IMR-90 (cell line): Measurements from ENCODE around the gene SLC18A2. TPM values are rescaled to one million over a fixed set of nuclear protein-coding genes. Genes with fewer than 3 reads are reported as not detected.
A peak's percentile ranks its signal among the peaks of the same experiment; 100 is the strongest.

Experiments
- ATAC-seq: fragments of 200-7000 bp; cut with Tn5 transposase; 2 replicates; pipeline ENCODE4 v1.9.1; 2020; ENCODE audit warnings: low read depth, mild to moderate bottlenecking, moderate library complexity
- BruUV-seq: library from RNA; stranded (reverse); fragments of 400-500 nt; replicated peaks from 2 replicates; lab custom pipeline; 2021; lab: Mats Ljungman, UMichigan
- CTCF ChIA-PET: fragments of 300-600 bp; formaldehyde crosslinking; extraction: SDS; loops from one replicate; lab custom pipeline; 2021; ENCODE audit warnings: antibody characterized with exemption; lab: Yijun Ruan, JAX
- POLR2A ChIA-PET: fragments of 300-600 bp; sonication (Branson Sonifier 250); formaldehyde crosslinking; loops from one replicate; lab custom pipeline; 2022; ENCODE audit warnings: antibody characterized with exemption; ENCODE audit not compliant: unreplicated experiment; lab: Charles Lee
- DNase-seq: peaks from one replicate; pipeline ENCODE4 v3.0.0; 2013
- H2AFZ ChIP-seq: replicated peaks from 2 replicates; pipeline ENCODE3; 2013; ENCODE audit warnings: low read length, mild to moderate bottlenecking; ENCODE audit not compliant: poor library complexity
- H2AK5ac ChIP-seq: 2 replicates; pipeline ENCODE4 v1.6.1; 2013; ENCODE audit warnings: low read depth, low read length, inconsistent platforms
- H2AK9ac ChIP-seq: replicated peaks from 2 replicates; pipeline ENCODE3; 2013; ENCODE audit warnings: mild to moderate bottlenecking, low read depth, low read length, moderate library complexity; ENCODE audit not compliant: poor library complexity
- H2BK120ac ChIP-seq: 2 replicates; pipeline ENCODE4 v1.6.1; 2013; ENCODE audit warnings: low read depth, low read length, inconsistent platforms
- H2BK15ac ChIP-seq: 3 replicates; pipeline ENCODE4 v1.6.1; 2013; ENCODE audit warnings: low read depth, low read length, inconsistent platforms
- H2BK20ac ChIP-seq: 2 replicates; pipeline ENCODE4 v1.6.1; 2013; ENCODE audit warnings: low read depth, mild to moderate bottlenecking, inconsistent platforms, low read length, moderate library complexity
- H2BK5ac ChIP-seq: 2 replicates; pipeline ENCODE4 v1.6.1; 2013; ENCODE audit warnings: mild to moderate bottlenecking, low read depth, low read length, inconsistent platforms; ENCODE audit not compliant: poor library complexity, severe bottlenecking
- H3K14ac ChIP-seq: replicated peaks from 2 replicates; pipeline ENCODE4 v1.6.1; 2013; ENCODE audit warnings: low read depth, low read length, inconsistent platforms
- H3K18ac ChIP-seq: 2 replicates; pipeline ENCODE4 v1.6.1; 2013; ENCODE audit warnings: low read depth, low read length, control low read depth
- H3K23ac ChIP-seq: 2 replicates; pipeline ENCODE4 v1.6.1; 2013; ENCODE audit warnings: low read depth, low read length, inconsistent platforms
- H3K27ac ChIP-seq: 2 replicates; pipeline ENCODE4 v1.5.1; 2013; ENCODE audit warnings: mild to moderate bottlenecking, control low read depth, low read length; ENCODE audit not compliant: insufficient read depth
- H3K27me3 ChIP-seq: 2 replicates; pipeline ENCODE4 v1.6.1; 2013; ENCODE audit warnings: low read length; ENCODE audit not compliant: control insufficient read depth, insufficient read depth
- H3K36me3 ChIP-seq: 2 replicates; pipeline ENCODE4 v1.6.1; 2013; ENCODE audit warnings: low read length, mixed read lengths; ENCODE audit not compliant: control insufficient read depth, insufficient read depth
- H3K4ac ChIP-seq: 2 replicates; pipeline ENCODE4 v1.6.1; 2013; ENCODE audit warnings: low read depth, low read length, inconsistent platforms
- H3K4me1 ChIP-seq: 2 replicates; pipeline ENCODE4 v1.6.1; 2013; ENCODE audit warnings: low read length, mixed read lengths; ENCODE audit not compliant: control insufficient read depth, insufficient read depth
- H3K4me2 ChIP-seq: 2 replicates; pipeline ENCODE4 v1.6.1; 2013; ENCODE audit warnings: low read depth, mild to moderate bottlenecking, control low read depth, low read length, moderate library complexity
- H3K4me3 ChIP-seq: 2 replicates; pipeline ENCODE4 v1.5.1; 2013; ENCODE audit warnings: low read depth, mild to moderate bottlenecking, control low read depth, low read length, moderate library complexity; ENCODE audit not compliant: insufficient read depth
- H3K56ac ChIP-seq: 2 replicates; pipeline ENCODE4 v1.6.1; 2013; ENCODE audit warnings: low read length, inconsistent platforms; ENCODE audit not compliant: insufficient read depth; ENCODE audit errors: extremely low read depth
- H3K79me1 ChIP-seq, 2 experiments: 2 replicates each; pipeline ENCODE4 v1.6.1; 2013; ENCODE audit warnings: low read length in 2 of 2, inconsistent platforms in 1 of 2, low read depth in 1 of 2
- H3K9ac ChIP-seq: 2 replicates; pipeline ENCODE4 v1.6.1; 2013; ENCODE audit warnings: low read depth, low read length, control low read depth
- H3K9me1 ChIP-seq: 2 replicates; pipeline ENCODE4 v1.6.1; 2013; ENCODE audit warnings: low read length, inconsistent platforms; ENCODE audit not compliant: insufficient read depth
- H3K9me3 ChIP-seq: 2 replicates; pipeline ENCODE4 v1.6.1; 2013; ENCODE audit warnings: low read length; ENCODE audit not compliant: control insufficient read depth, insufficient read depth
- H4K20me1 ChIP-seq: 2 replicates; pipeline ENCODE4 v1.6.1; 2013; ENCODE audit warnings: low read length, inconsistent platforms; ENCODE audit not compliant: insufficient read depth
- H4K5ac ChIP-seq: 2 replicates; pipeline ENCODE4 v1.6.1; 2013; ENCODE audit warnings: mild to moderate bottlenecking, low read depth, low read length, control low read depth
- H4K8ac ChIP-seq, 2 experiments: 2 replicates each; pipeline ENCODE4 v1.6.1; 2013; ENCODE audit warnings: low read depth in 2 of 2, low read length in 2 of 2, control low read depth in 1 of 2, inconsistent platforms in 1 of 2
- H4K91ac ChIP-seq: 2 replicates; pipeline ENCODE4 v1.6.1; 2013; ENCODE audit warnings: low read depth, low read length, inconsistent platforms; ENCODE audit not compliant: insufficient read depth
- CHD1 ChIP-seq: IDR thresholded peaks from 2 replicates; pipeline ENCODE4 v1.6.1; 2012; ENCODE audit warnings: low read depth, low read length, improper control_type of control experiment
- MAFK ChIP-seq: IDR thresholded peaks from 2 replicates; pipeline ENCODE4 v1.6.1; 2012; ENCODE audit warnings: low read depth, low read length, improper control_type of control experiment
- MAZ ChIP-seq: IDR thresholded peaks from 2 replicates; pipeline ENCODE4 v1.6.1; 2012; ENCODE audit warnings: low read depth, mild to moderate bottlenecking, low read length, improper control_type of control experiment, moderate library complexity, borderline replicate concordance
- MXI1 ChIP-seq: IDR thresholded peaks from 2 replicates; pipeline ENCODE4 v1.6.1; 2012; ENCODE audit warnings: low read depth, mild to moderate bottlenecking, low read length, moderate library complexity, borderline replicate concordance
- RCOR1 ChIP-seq: IDR thresholded peaks from 2 replicates; pipeline ENCODE4 v1.6.1; 2012; ENCODE audit warnings: mild to moderate bottlenecking, low read length, improper control_type of control experiment; ENCODE audit not compliant: insufficient replicate concordance
- RFX5 ChIP-seq: IDR thresholded peaks from 2 replicates; pipeline ENCODE4 v1.8.0; 2012; ENCODE audit warnings: low read depth, mild to moderate bottlenecking, low read length, moderate library complexity
- SMC3 ChIP-seq: fragments of 150-350 bp; IDR thresholded peaks from 2 replicates; pipeline ENCODE4 v1.6.1; 2016; ENCODE audit warnings: low read depth, mild to moderate bottlenecking, antibody characterized with exemption, low read length, moderate library complexity
- dilution Hi-C: fragments of 300-500 bp; cut with HindIII; formaldehyde crosslinking; loops from one replicate; pipeline ENCODE4 v1.14.3; 2018; ENCODE audit warnings: low sequenced_read_pairs; ENCODE audit not compliant: unreplicated experiment
- in situ Hi-C: fragments of 300-500 bp; cut with MboI; formaldehyde crosslinking; loops from 3 replicates; pipeline ENCODE4 v1.14.3; 2019; ENCODE audit warnings: low sequenced_read_pairs, inconsistent platforms, mixed read lengths
- intact Hi-C: fragments of 100-400 bp; cut with micrococcal nuclease; formaldehyde crosslinking; loops from 2 replicates; pipeline ENCODE4 v1.10.0; 2022
- polyA plus RNA-seq, 3 experiments: library from polyadenylated mRNA; depleted of rRNA; stranded (reverse); fragments of >200 nt; gene quantifications; 2 replicates each; pipeline ENCODE4 v1.2.3, GENCODE V29; 2012; ENCODE audit warnings: low replicate concordance in 1 of 3
- total RNA-seq: library from RNA; depleted of rRNA; stranded (reverse); fragments of >200 nt; gene quantifications from 2 replicates; pipeline ENCODE4 v1.2.3, GENCODE V29; 2012
- TF ChIP-seq, protein P1 (sequence below): conservative IDR thresholded peaks from 2 replicates; pipeline ENCODE4 v1.5.1; 2012; ENCODE audit warnings: mild to moderate bottlenecking, low read depth, low read length, improper control_type of control experiment

The SLC18A2 gene
- total and polyA plus RNA-seq, 2 of the 4 experiments (the other 2 are of a cell fraction): not detected

DNA sequence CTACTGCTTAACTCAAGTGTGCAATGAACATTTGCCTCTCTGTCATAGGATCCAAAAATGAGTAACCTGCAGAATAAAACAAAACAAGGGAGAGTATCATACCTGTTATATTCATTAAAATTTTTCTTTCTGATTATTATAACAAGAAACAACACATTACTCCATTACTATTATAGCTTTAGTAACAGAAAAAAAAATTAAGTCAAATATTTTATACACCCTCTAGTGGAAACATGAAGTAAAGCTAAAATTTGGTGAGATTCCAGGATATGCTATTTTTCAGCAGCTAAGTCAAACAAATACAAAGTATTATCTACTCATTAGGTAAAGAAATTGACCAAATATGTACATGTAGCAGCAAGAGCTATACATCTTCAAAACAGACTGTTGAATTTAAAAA lies 78.0 kb downstream of the SLC18A2 start:
- Histone ChIP-seq H3K14ac (no peak overlapping the region), H3K27ac (no peak overlapping the region), H2BK120ac (no peak overlapping the region), H3K36me3 (no peaks in the 10 kb centered on the region), H3K27me3 (no peaks in the 10 kb centered on the region), H3K9me1 (no peaks in the 10 kb centered on the region), H2AK5ac (no peak overlapping the region), H3K4me1 (0 out of 2 replicates have a peak, but pooled peaks cover 2% of the 10 kb centered on the region), H3K79me1 (peaks cover 5 to 11% of the 10 kb centered on the region in 2 experiments; a peak in 3 of 4 replicates), H3K18ac (no peak overlapping the region), H4K20me1 (peaks cover 5% of the 10 kb centered on the region; the same call in 1 of the 2 replicates), H2AFZ (no peak overlapping the region), H4K91ac (no peak overlapping the region), H2BK20ac (no peak overlapping the region), H3K4me2 (no peak overlapping the region), H2BK15ac (no peak overlapping the region), H4K8ac (no peak overlapping the region), H3K23ac (no peak overlapping the region), H3K9me3 (no peaks in the 10 kb centered on the region), H4K5ac (no peak overlapping the region), H3K56ac (no peak overlapping the region), H2BK5ac (no peak overlapping the region), H3K4ac (no peak overlapping the region), H3K4me3 (no peak overlapping the region), H2AK9ac (no peak overlapping the region), H3K9ac (no peak overlapping the region)
- intact Hi-C loops: no loop called here
- BruUV-seq: no TSS peak
- TF ChIP-seq MAFK (no peak), MXI1 (no peak), SMC3 (no peak), CHD1 (no peak), RCOR1 (no peak), MAZ (no peak), RFX5 (no peak)
- TF ChIP-seq, protein P1, sequence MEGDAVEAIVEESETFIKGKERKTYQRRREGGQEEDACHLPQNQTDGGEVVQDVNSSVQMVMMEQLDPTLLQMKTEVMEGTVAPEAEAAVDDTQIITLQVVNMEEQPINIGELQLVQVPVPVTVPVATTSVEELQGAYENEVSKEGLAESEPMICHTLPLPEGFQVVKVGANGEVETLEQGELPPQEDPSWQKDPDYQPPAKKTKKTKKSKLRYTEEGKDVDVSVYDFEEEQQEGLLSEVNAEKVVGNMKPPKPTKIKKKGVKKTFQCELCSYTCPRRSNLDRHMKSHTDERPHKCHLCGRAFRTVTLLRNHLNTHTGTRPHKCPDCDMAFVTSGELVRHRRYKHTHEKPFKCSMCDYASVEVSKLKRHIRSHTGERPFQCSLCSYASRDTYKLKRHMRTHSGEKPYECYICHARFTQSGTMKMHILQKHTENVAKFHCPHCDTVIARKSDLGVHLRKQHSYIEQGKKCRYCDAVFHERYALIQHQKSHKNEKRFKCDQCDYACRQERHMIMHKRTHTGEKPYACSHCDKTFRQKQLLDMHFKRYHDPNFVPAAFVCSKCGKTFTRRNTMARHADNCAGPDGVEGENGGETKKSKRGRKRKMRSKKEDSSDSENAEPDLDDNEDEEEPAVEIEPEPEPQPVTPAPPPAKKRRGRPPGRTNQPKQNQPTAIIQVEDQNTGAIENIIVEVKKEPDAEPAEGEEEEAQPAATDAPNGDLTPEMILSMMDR: peak; percentile 36; the same call in 1 of the 2 replicates
- ATAC-seq: peak; percentile 62
- dilution Hi-C loops: no loop called here
- POLR2A ChIA-PET: no interaction called here
- CTCF ChIA-PET: interaction anchor here (0.6 to 4.1 kb wide), 10 partner anchors 9 to 185 kb away, joined by 3 to 37 read pairs (median 4); no protein-coding TSS in a partner anchor
- peak; percentile 35 for DNase-seq
- in situ Hi-C loops: loop anchor here (5.0 kb wide), 1 partner anchor 97 kb away; no protein-coding TSS in a partner anchor
